Endothelial cell (in vitro differentiated cells): ENCODE data around the gene CEMIP. TPM values are rescaled to one million over a fixed set of nuclear protein-coding genes. Genes with fewer than 3 reads are reported as not detected.

Experiments
- DNase-seq: peaks from one replicate; pipeline ENCODE4 v3.0.0; 2021; ENCODE audit warnings: low spot score
- H3K27ac Mint-ChIP-seq: one replicate; pipeline ENCODE4 v1.8.0; 2021; ENCODE audit warnings: mixed read lengths, inconsistent platforms; ENCODE audit not compliant: unreplicated experiment
- H3K27me3 Mint-ChIP-seq: one replicate; pipeline ENCODE4 v1.8.0; 2021; ENCODE audit warnings: mild to moderate bottlenecking, moderate library complexity, mixed read lengths, inconsistent platforms; ENCODE audit not compliant: unreplicated experiment
- H3K36me3 Mint-ChIP-seq: one replicate; pipeline ENCODE4 v1.8.0; 2021; ENCODE audit warnings: mild to moderate bottlenecking, low read depth, mixed read lengths, inconsistent platforms; ENCODE audit not compliant: unreplicated experiment
- H3K4me1 Mint-ChIP-seq: one replicate; pipeline ENCODE4 v1.8.0; 2021; ENCODE audit warnings: mild to moderate bottlenecking, mixed read lengths, inconsistent platforms; ENCODE audit not compliant: unreplicated experiment
- H3K4me3 Mint-ChIP-seq: one replicate; pipeline ENCODE4 v1.8.0; 2021; ENCODE audit warnings: mild to moderate bottlenecking, mixed read lengths, inconsistent platforms; ENCODE audit not compliant: unreplicated experiment
- H3K9me3 Mint-ChIP-seq: one replicate; pipeline ENCODE4 v1.8.0; 2021; ENCODE audit warnings: mixed read lengths, inconsistent platforms; ENCODE audit not compliant: unreplicated experiment
- CTCF ChIP-seq: fragments of 200-600 bp; sonication (generic); IDR thresholded peaks from one replicate; pipeline ENCODE4 v1.5.0; 2021; ENCODE audit warnings: antibody characterized with exemption; ENCODE audit not compliant: unreplicated experiment
- microRNA-seq: library from miRNA; unstranded; fragments of <30 nt; microRNA quantifications from one replicate; pipeline ENCODE4, GENCODE V29; 2020; ENCODE audit not compliant: unreplicated experiment
- total RNA-seq: library from RNA; stranded (reverse); fragmentation: NEBNext Ultra II Directional; extraction: Animal tissue kit (Norgen Biotek cat#: 25700); gene quantifications from one replicate; pipeline ENCODE4 v1.2.1, GENCODE V29; 2021; ENCODE audit not compliant: unreplicated experiment

CEMIP gene
- total RNA-seq, 1 donor from 2014 or later, result not detected

- TF ChIP-seq CTCF, result no peak
- peak; percentile 89 for DNase-seq
- Mint-ChIP-seq H3K27ac (peak within 1 kb of the TSS; percentile 98), H3K4me3 (peak within 1 kb of the TSS; percentile 96), H3K27me3 (peaks cover 11% of the 10 kb centered on the region), H3K36me3 (peaks cover 13% of the 10 kb centered on the region), H3K9me3 (no peaks in the 10 kb centered on the region), H3K4me1 (peaks cover 35% of the 10 kb centered on the region)
Observed at GRCh38 chr15:81000624-81001151, 221.5 kb downstream of the CEMIP start, which contains the start of gene TLNRD1. TSS of gene TLNRD1 (plus strand) at chr15:81000923. CDS start at chr15:81002272, 1,349 bp downstream.

Small RNA genes lying within 50 kb of the gene (microRNA-seq; reads per million reads assigned to microRNA genes)
- not detected for gene MIR4514
- gene MIR549A, result not detected

Other genes starting within 250 kb of the CEMIP start
- 3.3 TPM for gene ABHD17C, start 84.1 kb upstream of the CEMIP start, total RNA-seq
- 35.7 TPM for gene MESD, start 210.4 kb downstream of the CEMIP start, total RNA-seq
- 86.0 TPM for gene TLNRD1, start 221.6 kb downstream of the CEMIP start, total RNA-seq